Measurements from ENCODE around the gene PLCG1.
A peak's percentile ranks its signal among the peaks of the same experiment; 100 is the strongest.

Gene PLCG1

GRCh38 chr20:41142919-41143318 lies 5.6 kb downstream of the PLCG1 start:
- DNase-seq (ENCODE audit: low spot score in 2 of 2): no peak
- Mint-ChIP-seq H3K9me3 (no peaks in the 10 kb centered on the region), H3K4me1 (peaks cover 56% of the 10 kb centered on the region), H3K4me3 (peak overlapping the region; percentile 25), H3K36me3 (no peaks in the 10 kb centered on the region), H3K27ac (peak overlapping the region; percentile 49), H3K27me3 (no peaks in the 10 kb centered on the region)
- peak; percentile 52 for ATAC-seq (ENCODE audit: low read depth)

GRCh38 chr20:41143354-41143753 lies 6.0 kb downstream of the PLCG1 start:
- H3K36me3 Mint-ChIP-seq: no peaks in the 10 kb centered on the region
- H3K27me3 Mint-ChIP-seq: no peaks in the 10 kb centered on the region
- no peak for ATAC-seq (ENCODE audit: low read depth)

GRCh38 chr20:41145317-41145716 lies 8.0 kb downstream of the PLCG1 start:
- peaks cover 48% of the 10 kb centered on the region for H3K4me1 Mint-ChIP-seq
- H3K4me3 Mint-ChIP-seq: no peak overlapping the region
- H3K36me3 Mint-ChIP-seq: peaks cover 3% of the 10 kb centered on the region
- H3K9me3 Mint-ChIP-seq: no peaks in the 10 kb centered on the region
- ATAC-seq (ENCODE audit: low read depth): no peak
- H3K27ac Mint-ChIP-seq: no peak overlapping the region
- no peaks in the 10 kb centered on the region for H3K27me3 Mint-ChIP-seq
- DNase-seq (ENCODE audit: low spot score in 2 of 2): no peak

More at GRCh38 chr20:41143354-41143753, 6.0 kb downstream of the PLCG1 start:
- peak overlapping the region; percentile 49 for H3K27ac Mint-ChIP-seq
- H3K4me1 Mint-ChIP-seq: peaks cover 56% of the 10 kb centered on the region
- DNase-seq (ENCODE audit: low spot score in 2 of 2): no peak
- H3K4me3 Mint-ChIP-seq: peak overlapping the region; percentile 25
- H3K9me3 Mint-ChIP-seq: no peaks in the 10 kb centered on the region

- Mint-ChIP-seq H3K4me1 (peaks cover 49% of the 10 kb centered on the region), H3K27me3 (no peaks in the 10 kb centered on the region), H3K27ac (no peak overlapping the region), H3K9me3 (no peaks in the 10 kb centered on the region), H3K4me3 (no peak overlapping the region), H3K36me3 (peaks cover 3% of the 10 kb centered on the region)
- DNase-seq (ENCODE audit: low spot score in 2 of 2): no peak
- ATAC-seq (ENCODE audit: low read depth): no peak
These were observed 8.7 kb downstream of the PLCG1 start for GRCh38 chr20:41145821-41146620.

- H3K4me3 Mint-ChIP-seq: no peak overlapping the region
- H3K27me3 Mint-ChIP-seq: no peaks in the 10 kb centered on the region
- H3K9me3 Mint-ChIP-seq: no peaks in the 10 kb centered on the region
- no peak overlapping the region for H3K27ac Mint-ChIP-seq
- DNase-seq (ENCODE audit: low spot score in 2 of 2): no peak
- peaks cover 45% of the 10 kb centered on the region for H3K4me1 Mint-ChIP-seq
- H3K36me3 Mint-ChIP-seq: peaks cover 5% of the 10 kb centered on the region
- ATAC-seq (ENCODE audit: low read depth): no peak
These were observed 10.4 kb downstream of the PLCG1 start for GRCh38 chr20:41147767-41148191.

GRCh38 chr20:41148942-41149341 lies 11.6 kb downstream of the PLCG1 start:
- Mint-ChIP-seq H3K36me3 (peaks cover 5% of the 10 kb centered on the region), H3K4me1 (peaks cover 40% of the 10 kb centered on the region), H3K27ac (no peak overlapping the region), H3K9me3 (no peaks in the 10 kb centered on the region), H3K4me3 (no peak overlapping the region), H3K27me3 (no peaks in the 10 kb centered on the region)
- DNase-seq (ENCODE audit: low spot score in 2 of 2) (no peak), ATAC-seq (ENCODE audit: low read depth) (no peak)

GRCh38 chr20:41150664-41151063 lies 13.3 kb downstream of the PLCG1 start:
- H3K4me3 Mint-ChIP-seq: no peak overlapping the region
- peak overlapping the region; percentile 48 for H3K27ac Mint-ChIP-seq
- peaks cover 47% of the 10 kb centered on the region for H3K4me1 Mint-ChIP-seq
- no peaks in the 10 kb centered on the region for H3K27me3 Mint-ChIP-seq
- H3K9me3 Mint-ChIP-seq: no peaks in the 10 kb centered on the region
- peaks cover 5% of the 10 kb centered on the region for H3K36me3 Mint-ChIP-seq
- DNase-seq (ENCODE audit: low spot score in 2 of 2) (no peak), ATAC-seq (ENCODE audit: low read depth) (peak; percentile 43)

GRCh38 chr20:41151134-41151869 lies 14.0 kb downstream of the PLCG1 start:
- ATAC-seq (ENCODE audit: low read depth) (no peak), DNase-seq (ENCODE audit: low spot score in 2 of 2) (no peak)
- peaks cover 5% of the 10 kb centered on the region for H3K36me3 Mint-ChIP-seq
- H3K27ac Mint-ChIP-seq: peak overlapping the region; percentile 48
- H3K4me1 Mint-ChIP-seq: peaks cover 45% of the 10 kb centered on the region
- no peaks in the 10 kb centered on the region for H3K9me3 Mint-ChIP-seq
- no peak overlapping the region for H3K4me3 Mint-ChIP-seq
- no peaks in the 10 kb centered on the region for H3K27me3 Mint-ChIP-seq

GRCh38 chr20:41152108-41152757 lies 14.9 kb downstream of the PLCG1 start:
- H3K4me1 Mint-ChIP-seq: peaks cover 47% of the 10 kb centered on the region
- H3K36me3 Mint-ChIP-seq: peaks cover 5% of the 10 kb centered on the region
- no peak for ATAC-seq (ENCODE audit: low read depth)
- no peak for DNase-seq (ENCODE audit: low spot score in 2 of 2)
- no peak overlapping the region for H3K4me3 Mint-ChIP-seq
- peak overlapping the region; percentile 40 for H3K27ac Mint-ChIP-seq
- H3K9me3 Mint-ChIP-seq: no peaks in the 10 kb centered on the region
- H3K27me3 Mint-ChIP-seq: no peaks in the 10 kb centered on the region

- Mint-ChIP-seq H3K36me3 (peaks cover 2% of the 10 kb centered on the region), H3K4me3 (no peak overlapping the region), H3K9me3 (no peaks in the 10 kb centered on the region), H3K4me1 (peaks cover 53% of the 10 kb centered on the region), H3K27ac (peak overlapping the region; percentile 49), H3K27me3 (no peaks in the 10 kb centered on the region)
- DNase-seq (ENCODE audit: low spot score in 2 of 2) (no peak), ATAC-seq (ENCODE audit: low read depth) (no peak)
These were observed 17.3 kb downstream of the PLCG1 start for GRCh38 chr20:41154436-41155176.

- ATAC-seq (ENCODE audit: low read depth) (no peak), DNase-seq (ENCODE audit: low spot score in 2 of 2) (no peak)
- H3K27ac Mint-ChIP-seq: peak overlapping the region; percentile 88
- no peak overlapping the region for H3K4me3 Mint-ChIP-seq
- peaks cover 52% of the 10 kb centered on the region for H3K4me1 Mint-ChIP-seq
- peaks cover 3% of the 10 kb centered on the region for H3K36me3 Mint-ChIP-seq
- H3K27me3 Mint-ChIP-seq: no peaks in the 10 kb centered on the region
- no peaks in the 10 kb centered on the region for H3K9me3 Mint-ChIP-seq
These were observed 17.9 kb downstream of the PLCG1 start for GRCh38 chr20:41155261-41155660.

- Mint-ChIP-seq H3K4me3 (no peak overlapping the region), H3K4me1 (peaks cover 46% of the 10 kb centered on the region), H3K9me3 (no peaks in the 10 kb centered on the region), H3K27me3 (no peaks in the 10 kb centered on the region), H3K36me3 (peaks cover 15% of the 10 kb centered on the region), H3K27ac (peak overlapping the region; percentile 88)
- no peak for ATAC-seq (ENCODE audit: low read depth)
- no peak for DNase-seq (ENCODE audit: low spot score in 2 of 2)
These were observed 20.8 kb downstream of the PLCG1 start for GRCh38 chr20:41158082-41158625.

GRCh38 chr20:41159547-41159946 lies 22.2 kb downstream of the PLCG1 start:
- Mint-ChIP-seq H3K9me3 (no peaks in the 10 kb centered on the region), H3K27me3 (no peaks in the 10 kb centered on the region), H3K36me3 (peaks cover 23% of the 10 kb centered on the region), H3K4me1 (peaks cover 40% of the 10 kb centered on the region), H3K27ac (peak overlapping the region; percentile 14), H3K4me3 (no peak overlapping the region)
- ATAC-seq (ENCODE audit: low read depth) (no peak), DNase-seq (ENCODE audit: low spot score in 2 of 2) (no peak)

Measured in memory B cell (primary cell).